ELF-1 (cell line): ENCODE data around the gene PHLPP2.
"Not testable (repeated sequence)": the region's sequence is repeated elsewhere in the genome, so short reads cannot be mapped to it uniquely, and the experiment has no call there.

Experiments
- DNase-seq: peaks from one replicate; pipeline ENCODE4 v3.0.0-alpha.2; 2016; ENCODE audit warnings: low read depth, low spot score

The PHLPP2 gene

DNA sequence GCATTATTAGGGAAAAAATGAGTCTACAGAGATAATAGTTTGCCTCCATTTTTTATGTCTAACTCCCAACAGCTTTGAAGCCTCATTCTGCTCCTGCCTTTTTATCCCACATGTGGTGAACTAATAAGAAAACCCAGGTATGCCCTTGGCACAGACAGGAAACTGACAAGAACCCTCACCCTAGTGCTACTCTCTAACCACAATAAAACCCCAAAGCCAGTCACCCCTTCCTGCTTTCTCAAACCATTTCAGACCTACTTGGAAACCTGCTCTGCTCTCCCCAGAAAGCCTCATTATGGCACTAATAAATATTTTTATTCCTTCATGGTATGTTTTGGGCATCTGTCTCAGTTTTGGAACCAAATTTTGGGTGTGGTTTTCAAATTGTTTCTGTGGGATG, 102.4 kb downstream of the PHLPP2 start:
- no peak for DNase-seq

DNA sequence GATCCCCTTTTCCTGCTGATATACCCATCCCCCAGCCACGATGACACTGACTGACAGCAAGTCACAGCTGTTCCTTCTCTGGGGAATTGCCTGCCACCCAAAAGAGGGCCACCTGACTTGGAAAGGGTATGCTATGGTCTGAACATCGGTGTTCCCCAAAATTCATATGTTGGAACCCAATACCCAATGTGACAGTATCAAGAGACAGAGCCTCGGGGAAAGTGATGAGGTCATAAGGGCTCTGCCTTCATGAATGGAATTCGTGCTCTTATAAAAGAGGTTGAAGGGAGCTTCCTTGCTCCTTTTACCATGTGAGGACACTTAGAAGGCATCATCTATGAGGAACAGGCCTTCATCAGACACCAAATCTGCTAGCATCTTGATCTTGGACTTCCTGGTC, 106.1 kb downstream of the PHLPP2 start:
- no peak for DNase-seq

DNA sequence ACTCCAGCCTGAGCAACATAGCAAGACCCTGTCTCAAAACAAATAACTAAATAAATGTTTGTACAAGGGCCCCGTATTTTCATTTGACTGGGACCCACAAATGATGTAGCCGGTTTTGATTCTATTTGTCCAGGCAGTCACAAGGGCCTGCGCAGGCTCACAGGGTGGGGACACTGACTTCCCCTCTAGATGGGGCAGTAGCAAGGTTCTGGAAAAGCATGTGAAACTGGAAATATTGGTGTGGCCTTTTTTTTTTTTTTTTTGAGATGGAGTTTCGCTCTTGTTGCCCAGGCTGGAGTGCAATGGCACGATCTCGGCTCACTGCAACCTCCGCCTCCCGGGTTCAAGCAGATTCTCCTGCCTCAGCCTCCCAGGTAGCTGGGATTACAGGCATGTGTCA, 109.5 kb downstream of the PHLPP2 start:
- DNase-seq = not testable (repeated sequence)

DNA sequence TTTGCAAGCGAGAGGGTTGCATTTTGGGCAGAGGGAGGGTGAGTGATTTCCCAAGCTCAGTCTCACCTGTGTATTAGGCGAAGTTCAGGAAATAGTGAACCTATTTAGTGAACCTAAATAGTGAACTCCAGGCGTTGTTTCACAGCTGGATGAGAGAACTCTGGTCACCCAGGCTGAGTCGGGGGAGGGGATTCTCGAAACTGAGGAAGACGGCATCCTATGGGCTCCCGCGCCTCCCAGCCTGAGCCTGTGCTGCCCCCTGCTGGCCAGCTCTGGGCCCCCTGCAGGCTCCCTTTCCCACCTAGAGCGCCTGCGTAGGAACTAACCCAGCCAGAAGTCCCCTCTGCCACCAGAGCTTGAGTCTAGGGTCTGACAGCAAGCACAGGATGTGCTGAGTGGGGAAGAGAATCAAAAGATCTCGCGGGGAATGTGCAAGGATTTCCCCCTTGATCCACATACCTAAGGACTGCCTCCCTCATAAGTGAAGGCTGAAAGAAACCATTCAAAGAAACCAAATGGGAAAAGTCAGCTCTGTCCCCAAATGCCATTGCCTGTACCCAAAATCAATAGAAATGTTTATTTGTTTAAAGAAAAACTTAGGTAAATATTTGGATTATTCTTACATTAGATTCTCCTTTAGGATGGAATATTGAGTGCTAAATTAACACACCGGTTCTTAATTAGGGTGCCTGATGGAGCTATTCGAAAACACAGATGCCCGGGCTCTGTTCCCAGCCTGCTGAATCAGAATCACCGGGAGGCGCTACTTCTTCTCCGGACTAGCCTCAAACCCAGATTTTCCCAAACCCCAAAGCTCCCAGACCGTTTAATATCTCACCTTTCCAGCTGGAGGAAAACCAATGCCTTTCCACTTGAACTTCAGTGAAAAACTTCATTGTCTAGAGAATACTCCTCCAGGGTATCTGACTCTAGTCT, 113.3 kb downstream of the PHLPP2 start:
- DNase-seq = peak; percentile 94

DNA sequence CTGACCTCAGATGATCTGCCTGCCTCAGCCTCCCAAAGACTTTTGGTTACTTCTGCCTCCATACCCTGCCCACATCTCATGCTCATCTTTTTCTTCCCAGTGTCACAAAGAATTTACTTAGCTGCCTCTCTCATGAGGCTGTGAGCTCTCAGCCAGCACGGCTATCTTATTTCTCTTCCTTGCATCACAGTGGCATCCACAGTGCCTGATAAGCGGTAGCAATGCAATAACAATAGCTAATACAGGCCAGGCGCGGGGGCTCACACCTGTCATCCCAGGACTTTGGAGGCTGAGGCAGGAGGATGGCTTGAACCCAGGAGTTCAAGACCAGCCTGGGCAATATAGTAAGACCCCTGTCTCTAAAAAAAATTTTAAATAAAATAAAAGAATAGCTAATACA, 114.1 kb downstream of the PHLPP2 start:
- no peak for DNase-seq

DNA sequence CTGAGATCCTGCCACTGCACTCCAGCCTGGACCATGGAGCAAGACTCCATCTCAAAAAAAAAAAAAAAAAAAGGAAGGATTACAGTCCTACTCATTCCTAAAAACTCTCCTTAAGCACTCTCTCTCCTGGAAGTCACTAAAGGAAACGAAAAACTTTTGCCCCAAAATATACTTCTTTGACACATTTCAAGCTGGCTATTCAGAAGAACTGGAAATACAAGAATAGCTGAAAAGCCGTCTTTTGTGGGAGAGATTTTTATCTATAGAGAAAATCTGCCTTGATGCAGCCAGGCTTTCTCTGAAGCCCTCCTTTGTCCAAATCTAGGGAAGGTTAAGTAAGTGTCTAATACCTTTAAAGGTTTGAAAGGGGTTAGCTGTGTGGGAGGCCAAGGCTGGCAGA, 115.4 kb downstream of the PHLPP2 start:
- no peak for DNase-seq

DNA sequence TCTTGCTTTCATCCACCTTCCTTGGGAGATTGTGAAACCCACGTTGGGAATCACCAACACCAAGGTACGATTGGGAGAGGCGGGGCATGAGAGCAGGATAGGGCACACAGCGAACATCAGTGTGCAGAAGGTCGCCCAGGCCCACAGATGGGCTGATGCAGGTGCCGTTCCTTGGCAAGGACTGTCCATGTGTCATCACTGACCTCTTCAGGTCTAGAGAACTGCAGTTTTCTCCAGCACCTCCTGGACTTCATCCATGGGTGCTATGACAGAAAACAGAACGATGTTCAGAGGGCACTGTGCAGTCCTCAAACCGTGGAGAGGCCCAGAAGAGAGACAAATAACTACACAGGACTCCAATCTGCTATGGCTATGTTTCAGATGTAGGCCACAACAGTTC, 123.7 kb downstream of the PHLPP2 start:
- DNase-seq = no peak

DNA sequence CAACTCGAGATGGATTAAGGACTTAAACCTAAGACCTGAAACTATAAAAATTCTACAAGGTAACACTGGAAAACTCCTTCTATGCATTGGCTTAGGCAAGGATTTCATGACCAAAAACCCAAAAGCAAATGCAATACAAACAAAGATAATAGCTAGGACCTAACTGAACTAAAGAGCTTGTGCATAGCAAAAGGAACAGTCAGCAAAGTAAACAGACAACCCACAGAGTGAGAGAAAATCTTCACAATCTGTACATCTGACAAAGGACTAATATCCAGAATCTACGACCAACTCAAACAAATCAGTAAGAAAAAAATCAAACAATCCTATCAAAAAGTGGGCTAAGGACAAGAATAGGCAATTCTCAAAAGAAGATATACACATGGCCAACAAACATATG, 126.1 kb downstream of the PHLPP2 start:
- DNase-seq = not testable (repeated sequence)

DNA sequence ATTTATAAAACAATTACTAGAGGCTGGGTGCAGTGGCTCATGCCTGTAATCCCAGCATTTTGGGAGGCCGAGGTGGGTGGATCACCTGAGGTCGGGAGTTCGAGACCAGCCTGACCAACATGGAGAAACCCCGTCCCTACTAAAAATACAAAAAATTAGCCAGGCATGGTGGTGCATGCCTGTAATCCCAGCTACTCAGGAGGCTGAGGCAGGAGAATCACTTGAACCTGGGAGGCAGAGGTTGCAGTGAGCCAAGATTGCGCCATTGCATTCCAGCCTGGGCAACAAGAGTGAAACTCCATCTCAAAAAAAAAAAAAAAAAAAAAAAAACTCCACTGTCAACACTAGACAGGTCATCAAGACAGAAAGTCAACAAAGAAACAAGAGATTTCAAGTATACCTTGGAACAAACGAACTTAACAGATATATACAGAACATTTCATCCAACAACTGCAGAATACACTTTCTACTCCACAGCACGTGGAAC, 129.1 kb downstream of the PHLPP2 start:
- not testable (repeated sequence) for DNase-seq
